ENCODE data around the gene PHLDA1. TPM values are rescaled to one million over a fixed set of nuclear protein-coding genes. Genes with fewer than 3 reads are reported as not detected.

The PHLDA1 gene
- total RNA-seq, 1 donor from 2014 or later: 44.2 TPM

GRCh38 chr12:75976913-75977312, 54.7 kb downstream of the PHLDA1 start:
- DNase-seq (ENCODE audit: low spot score): no peak
- peaks cover 13% of the 10 kb centered on the region for H3K9me3 Mint-ChIP-seq
- H3K27ac Mint-ChIP-seq: peak overlapping the region; percentile 96
- H3K4me1 Mint-ChIP-seq (ENCODE audit: low read depth): peaks cover 59% of the 10 kb centered on the region
- H3K4me3 Mint-ChIP-seq (ENCODE audit: low read depth): no peak overlapping the region
- H3K27me3 Mint-ChIP-seq (ENCODE audit: low read depth): no peaks in the 10 kb centered on the region
- intact Hi-C loops (cut with micrococcal nuclease): loop anchor here (5.0 kb wide), 1 partner anchor 265 kb away; no protein-coding TSS in a partner anchor
- peaks cover 8% of the 10 kb centered on the region for H3K36me3 Mint-ChIP-seq (ENCODE audit: low read depth)

- no peak for DNase-seq (ENCODE audit: low spot score)
- peak overlapping the region; percentile 64 for H3K27ac Mint-ChIP-seq
- peaks cover 13% of the 10 kb centered on the region for H3K36me3 Mint-ChIP-seq (ENCODE audit: low read depth)
- H3K4me3 Mint-ChIP-seq (ENCODE audit: low read depth): no peak overlapping the region
- H3K27me3 Mint-ChIP-seq (ENCODE audit: low read depth): no peaks in the 10 kb centered on the region
- H3K4me1 Mint-ChIP-seq (ENCODE audit: low read depth): peaks cover 59% of the 10 kb centered on the region
- intact Hi-C loops (cut with micrococcal nuclease): loop anchor here (5.0 kb wide), 1 partner anchor 264 kb away; no protein-coding TSS in a partner anchor
- H3K9me3 Mint-ChIP-seq: peaks cover 21% of the 10 kb centered on the region
Measured at GRCh38 chr12:75976113-75976512, 55.5 kb downstream of the PHLDA1 start.

- Mint-ChIP-seq H3K4me1 (ENCODE audit: low read depth) (peaks cover 56% of the 10 kb centered on the region), H3K27ac (peak overlapping the region; percentile 64)
Measured at GRCh38 chr12:75975702-75976101, 55.9 kb downstream of the PHLDA1 start.

More at GRCh38 chr12:75975702-75976101, 55.9 kb downstream of the PHLDA1 start:
- Mint-ChIP-seq H3K9me3 (peaks cover 23% of the 10 kb centered on the region), H3K4me3 (ENCODE audit: low read depth) (no peak overlapping the region), H3K36me3 (ENCODE audit: low read depth) (peaks cover 13% of the 10 kb centered on the region), H3K27me3 (ENCODE audit: low read depth) (no peaks in the 10 kb centered on the region)
- no peak for DNase-seq (ENCODE audit: low spot score)
- intact Hi-C loops (cut with micrococcal nuclease): loop anchor here (5.0 kb wide), 1 partner anchor 263 kb away; no protein-coding TSS in a partner anchor

Other genes with a start within 250 kb of the PHLDA1 start
- gene NAP1L1, start 52.9 kb upstream of the PHLDA1 start, total RNA-seq: 701 and 744 TPM in 2 replicates